Measurements from ENCODE around the gene DYNC2H1.

The DYNC2H1 gene

DNA sequence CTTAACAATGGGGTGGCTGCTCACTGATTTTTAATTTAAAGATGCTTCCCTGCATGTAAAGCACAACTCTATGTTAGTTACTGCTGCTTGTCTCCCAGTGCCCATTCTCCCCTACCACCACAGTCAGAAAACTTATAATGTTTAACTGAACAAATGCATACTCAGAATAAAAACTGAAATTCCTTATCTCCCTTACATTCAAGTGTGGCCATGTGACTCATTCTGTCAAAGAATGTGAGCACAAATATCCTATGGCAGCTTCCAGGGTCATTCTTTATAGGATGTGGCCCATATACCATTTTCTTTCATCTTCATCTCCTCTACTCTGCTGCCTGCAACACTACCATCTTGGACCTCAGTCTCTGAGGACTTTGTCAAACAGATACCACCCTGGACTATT, 374.8 kb downstream of the DYNC2H1 start:
- Histone ChIP-seq H3K9me3 (ENCODE audit: control insufficient read depth, insufficient read depth, low read depth, low read length) (no peaks in the 10 kb centered on the region), H3K4me3 (ENCODE audit: low read depth, low read length) (no peak overlapping the region), H3K4me1 (ENCODE audit: control insufficient read depth, insufficient read depth, low read length) (no peaks in the 10 kb centered on the region), H3K27ac (ENCODE audit: extremely low read depth, low read depth, low read length) (no peak overlapping the region), H3K36me3 (ENCODE audit: control insufficient read depth in 2 of 2, insufficient read depth in 1 of 2, low read length in 2 of 2) (no peaks in the 10 kb centered on the region)
- CTCF ChIA-PET, result no interaction called here
- POLR2A ChIA-PET, result no interaction called here
- no peak for TF ChIP-seq ZNF146 (tag by site-specific recombination; IDR thresholded peaks at IDR 0.05)
- TF ChIP-seq ZNF747 (tag by site-specific recombination; IDR thresholded peaks at IDR 0.05), result no peak
- TF ChIP-seq ZNF664 (tag by site-specific recombination; IDR thresholded peaks at IDR 0.05), result no peak
- TF ChIP-seq ZBTB11 (tag by site-specific recombination; conservative IDR thresholded peaks at IDR 0.05; ENCODE audit: low read depth), result no peak
- TF ChIP-seq ZNF510 (tag by site-specific recombination; IDR thresholded peaks at IDR 0.05; ENCODE audit: insufficient replicate concordance), result no peak
- TF ChIP-seq ZNF10 (tag by site-specific recombination; IDR thresholded peaks at IDR 0.05), result no peak
- no peak for TF ChIP-seq HOXA7 (CRISPR knock-in tag; IDR thresholded peaks at IDR 0.05; ENCODE audit: borderline replicate concordance)
- TF ChIP-seq, protein P1, sequence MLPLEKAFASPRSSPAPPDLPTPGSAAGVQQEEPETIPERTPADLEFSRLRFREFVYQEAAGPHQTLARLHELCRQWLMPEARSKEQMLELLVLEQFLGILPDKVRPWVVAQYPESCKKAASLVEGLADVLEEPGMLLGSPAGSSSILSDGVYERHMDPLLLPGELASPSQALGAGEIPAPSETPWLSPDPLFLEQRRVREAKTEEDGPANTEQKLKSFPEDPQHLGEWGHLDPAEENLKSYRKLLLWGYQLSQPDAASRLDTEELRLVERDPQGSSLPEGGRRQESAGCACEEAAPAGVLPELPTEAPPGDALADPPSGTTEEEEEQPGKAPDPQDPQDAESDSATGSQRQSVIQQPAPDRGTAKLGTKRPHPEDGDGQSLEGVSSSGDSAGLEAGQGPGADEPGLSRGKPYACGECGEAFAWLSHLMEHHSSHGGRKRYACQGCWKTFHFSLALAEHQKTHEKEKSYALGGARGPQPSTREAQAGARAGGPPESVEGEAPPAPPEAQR (tag by site-specific recombination; IDR thresholded peaks at IDR 0.05), result no peak
- no peak for TF ChIP-seq ZNF544 (tag by site-specific recombination; IDR thresholded peaks at IDR 0.05)
- TF ChIP-seq, protein P2, sequence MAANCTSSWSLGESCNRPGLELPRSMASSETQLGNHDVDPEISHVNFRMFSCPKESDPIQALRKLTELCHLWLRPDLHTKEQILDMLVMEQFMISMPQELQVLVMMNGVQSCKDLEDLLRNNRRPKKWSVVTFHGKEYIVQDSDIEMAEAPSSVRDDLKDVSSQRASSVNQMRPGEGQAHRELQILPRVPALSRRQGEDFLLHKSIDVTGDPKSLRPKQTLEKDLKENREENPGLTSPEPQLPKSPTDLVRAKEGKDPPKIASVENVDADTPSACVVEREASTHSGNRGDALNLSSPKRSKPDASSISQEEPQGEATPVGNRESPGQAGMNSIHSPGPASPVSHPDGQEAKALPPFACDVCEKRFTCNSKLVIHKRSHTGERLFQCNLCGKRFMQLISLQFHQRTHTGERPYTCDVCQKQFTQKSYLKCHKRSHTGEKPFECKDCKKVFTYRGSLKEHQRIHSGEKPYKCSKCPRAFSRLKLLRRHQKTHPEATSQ (tag by site-specific recombination; IDR thresholded peaks at IDR 0.05), result no peak
- TF ChIP-seq REST (tag by site-specific recombination; IDR thresholded peaks at IDR 0.05), result no peak
- TF ChIP-seq KLF10 (tag by site-specific recombination; IDR thresholded peaks at IDR 0.05), result no peak
- no peak for TF ChIP-seq ZNF23 (tag by site-specific recombination; IDR thresholded peaks at IDR 0.05; ENCODE audit: borderline replicate concordance)
- no peak for TF ChIP-seq GLI2 (tag by site-specific recombination; IDR thresholded peaks at IDR 0.05; ENCODE audit: borderline replicate concordance, low read depth)
- TF ChIP-seq ZNF501 (tag by site-specific recombination; IDR thresholded peaks at IDR 0.05), result no peak
- no peak for TF ChIP-seq ZNF600 (tag by site-specific recombination; IDR thresholded peaks at IDR 0.05)

GRCh38 chr11:103484545-103484944, 375.3 kb downstream of the DYNC2H1 start:
- Histone ChIP-seq H3K4me3 (ENCODE audit: low read depth, low read length) (no peak overlapping the region), H3K4me1 (ENCODE audit: control insufficient read depth, insufficient read depth, low read length) (no peaks in the 10 kb centered on the region), H3K9me3 (ENCODE audit: control insufficient read depth, insufficient read depth, low read depth, low read length) (no peaks in the 10 kb centered on the region), H3K36me3 (ENCODE audit: control insufficient read depth in 2 of 2, insufficient read depth in 1 of 2, low read length in 2 of 2) (no peaks in the 10 kb centered on the region), H3K27ac (ENCODE audit: extremely low read depth, low read depth, low read length) (no peak overlapping the region)
- ChIA-PET CTCF (interaction anchor here (0.6 to 1.0 kb wide), 3 partner anchors 12 to 66 kb away, joined by 3 to 4 read pairs (median 3); no protein-coding TSS in a partner anchor), POLR2A (no interaction called here)
- TF ChIP-seq, protein P3, sequence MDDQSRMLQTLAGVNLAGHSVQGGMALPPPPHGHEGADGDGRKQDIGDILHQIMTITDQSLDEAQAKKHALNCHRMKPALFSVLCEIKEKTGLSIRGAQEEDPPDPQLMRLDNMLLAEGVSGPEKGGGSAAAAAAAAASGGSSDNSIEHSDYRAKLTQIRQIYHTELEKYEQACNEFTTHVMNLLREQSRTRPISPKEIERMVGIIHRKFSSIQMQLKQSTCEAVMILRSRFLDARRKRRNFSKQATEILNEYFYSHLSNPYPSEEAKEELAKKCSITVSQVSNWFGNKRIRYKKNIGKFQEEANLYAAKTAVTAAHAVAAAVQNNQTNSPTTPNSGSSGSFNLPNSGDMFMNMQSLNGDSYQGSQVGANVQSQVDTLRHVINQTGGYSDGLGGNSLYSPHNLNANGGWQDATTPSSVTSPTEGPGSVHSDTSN (CRISPR knock-in tag; IDR thresholded peaks at IDR 0.05), result no peak
- TF ChIP-seq ZBTB48 (tag by site-specific recombination; IDR thresholded peaks at IDR 0.05), result no peak
- TF ChIP-seq ZNF530 (tag by site-specific recombination; IDR thresholded peaks at IDR 0.05; ENCODE audit: low read depth), result no peak
- no peak for TF ChIP-seq ZNF404 (tag by site-specific recombination; IDR thresholded peaks at IDR 0.05)
- TF ChIP-seq MEIS1 (CRISPR knock-in tag; IDR thresholded peaks at IDR 0.05; ENCODE audit: borderline replicate concordance), result no peak
- no peak for TF ChIP-seq ZNF654 (tag by site-specific recombination; IDR thresholded peaks at IDR 0.05; ENCODE audit: low read depth)
- TF ChIP-seq ZNF248 (tag by site-specific recombination; IDR thresholded peaks at IDR 0.05), result no peak
- no peak for TF ChIP-seq ZNF777 (tag by site-specific recombination; IDR thresholded peaks at IDR 0.05; ENCODE audit: borderline replicate concordance)
- no peak for TF ChIP-seq ZNF350 (tag by site-specific recombination; IDR thresholded peaks at IDR 0.05)
- no peak for TF ChIP-seq ZNF843 (tag by site-specific recombination; IDR thresholded peaks at IDR 0.05)
- TF ChIP-seq ZNF266 (tag by site-specific recombination; IDR thresholded peaks at IDR 0.05; ENCODE audit: low read depth), result no peak
